GM04503 (cell line): ENCODE results near the gene RALB.
"Not testable (repeated sequence)": the region's sequence is repeated elsewhere in the genome, so short reads cannot be mapped to it uniquely, and the experiment has no call there.

ENCODE experiments used
- DNase-seq: peaks from one replicate; pipeline ENCODE4 v3.0.0-alpha.2; 2012; ENCODE audit warnings: low read depth

The RALB gene

DNA sequence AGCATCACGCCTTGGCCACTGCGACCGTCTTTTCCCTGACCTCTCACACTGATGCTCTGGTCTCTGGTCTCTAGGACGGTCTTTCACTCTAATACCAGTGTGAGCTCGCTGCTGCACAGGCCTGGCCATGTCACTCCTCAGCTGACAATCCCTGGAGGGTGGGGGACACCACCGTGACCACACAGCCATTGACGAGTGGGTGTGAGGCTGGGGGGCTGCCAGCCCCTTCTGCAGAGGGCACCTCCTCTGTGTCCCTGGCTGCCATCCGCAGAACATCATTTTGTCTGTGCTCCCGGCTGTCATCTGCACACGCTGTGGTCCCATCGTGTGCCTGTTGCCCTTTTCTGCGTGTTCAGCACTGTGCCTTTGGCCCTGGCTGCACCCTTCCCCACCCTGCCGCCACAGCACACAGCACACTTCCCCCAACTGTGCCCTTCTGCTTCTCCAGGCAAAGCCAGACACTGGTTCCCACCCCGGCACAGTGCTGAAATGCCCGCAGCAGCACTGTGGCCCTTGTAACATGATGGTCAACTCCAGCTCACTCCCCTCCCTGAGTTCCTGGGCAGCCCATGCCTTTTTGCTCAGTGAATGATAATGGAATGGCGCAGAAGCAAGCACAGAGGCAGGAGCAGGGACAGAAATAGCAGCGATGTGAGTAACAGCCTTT is 62.8 kb downstream of the RALB start:
- DNase-seq: no peak

DNA sequence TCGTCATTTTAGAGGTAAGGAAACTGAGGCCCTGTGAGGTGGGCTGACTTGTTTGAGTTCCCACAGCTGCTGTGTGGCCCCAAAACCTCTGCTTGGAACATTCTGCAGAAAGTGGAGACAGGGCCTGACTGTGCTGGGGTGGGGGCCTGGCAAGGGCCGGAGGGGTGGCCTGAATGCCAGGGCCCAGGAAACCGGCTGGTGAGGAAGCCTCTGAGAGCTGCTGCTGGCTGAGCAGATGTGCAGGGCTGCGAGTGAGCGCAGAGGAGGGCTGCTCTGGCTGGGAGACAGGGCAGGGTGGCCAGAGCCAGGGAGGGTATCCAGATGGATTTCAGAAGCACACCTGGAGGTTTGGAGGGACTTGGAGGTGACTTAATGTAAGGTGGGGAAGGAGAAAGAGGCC is 63.4 kb downstream of the RALB start:
- no peak for DNase-seq

- DNase-seq: no peak
These were observed 64.0 kb downstream of the RALB start for GRCh38 chr2:120316528-120317179.

DNA sequence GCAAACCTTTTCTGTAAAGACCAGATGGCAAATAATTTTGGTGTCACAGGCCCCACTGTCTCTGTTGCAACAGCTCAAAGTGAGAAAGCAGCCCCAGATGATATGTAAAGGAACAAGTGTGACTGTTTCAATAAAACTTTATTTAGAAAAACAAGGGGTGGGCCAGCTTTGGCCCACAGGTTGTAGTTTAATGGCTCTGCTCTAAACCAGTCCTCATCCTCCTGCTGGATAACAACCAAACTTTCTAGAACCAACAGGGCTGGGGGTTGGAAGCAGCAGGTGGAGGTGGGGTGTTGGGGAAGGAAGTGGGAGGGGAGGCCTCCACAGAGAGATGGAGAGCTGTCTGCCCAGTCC is 64.5 kb downstream of the RALB start:
- DNase-seq: no peak

GRCh38 chr2:120317916-120318315 is 65.3 kb downstream of the RALB start:
- DNase-seq: no peak

DNA sequence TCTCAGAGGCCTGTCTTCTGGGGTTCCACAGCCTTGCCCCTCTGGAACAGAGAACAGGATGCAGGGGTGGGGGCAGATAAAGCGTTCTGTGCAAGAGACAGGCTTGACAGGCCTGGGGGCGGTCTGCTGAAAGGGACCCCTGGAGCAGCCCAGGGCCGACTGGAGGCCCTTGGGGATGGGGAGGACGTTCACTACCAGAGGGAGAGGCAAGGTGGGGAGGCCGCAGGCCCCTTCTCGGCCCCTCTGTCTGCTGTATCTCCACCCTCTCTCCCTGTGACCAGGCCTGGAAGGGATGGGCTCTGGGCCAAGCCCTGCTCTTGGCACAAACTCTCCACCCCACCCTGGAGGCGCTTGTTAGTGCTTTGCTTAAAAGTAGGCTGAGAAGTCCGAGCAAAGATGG is 66.0 kb downstream of the RALB start:
- DNase-seq: no peak

GRCh38 chr2:120319123-120319522 is 66.5 kb downstream of the RALB start:
- DNase-seq: no peak

GRCh38 chr2:120319686-120320317 is 67.2 kb downstream of the RALB start:
- no peak for DNase-seq

GRCh38 chr2:120320318-120320851 is 67.7 kb downstream of the RALB start:
- DNase-seq: no peak

DNA sequence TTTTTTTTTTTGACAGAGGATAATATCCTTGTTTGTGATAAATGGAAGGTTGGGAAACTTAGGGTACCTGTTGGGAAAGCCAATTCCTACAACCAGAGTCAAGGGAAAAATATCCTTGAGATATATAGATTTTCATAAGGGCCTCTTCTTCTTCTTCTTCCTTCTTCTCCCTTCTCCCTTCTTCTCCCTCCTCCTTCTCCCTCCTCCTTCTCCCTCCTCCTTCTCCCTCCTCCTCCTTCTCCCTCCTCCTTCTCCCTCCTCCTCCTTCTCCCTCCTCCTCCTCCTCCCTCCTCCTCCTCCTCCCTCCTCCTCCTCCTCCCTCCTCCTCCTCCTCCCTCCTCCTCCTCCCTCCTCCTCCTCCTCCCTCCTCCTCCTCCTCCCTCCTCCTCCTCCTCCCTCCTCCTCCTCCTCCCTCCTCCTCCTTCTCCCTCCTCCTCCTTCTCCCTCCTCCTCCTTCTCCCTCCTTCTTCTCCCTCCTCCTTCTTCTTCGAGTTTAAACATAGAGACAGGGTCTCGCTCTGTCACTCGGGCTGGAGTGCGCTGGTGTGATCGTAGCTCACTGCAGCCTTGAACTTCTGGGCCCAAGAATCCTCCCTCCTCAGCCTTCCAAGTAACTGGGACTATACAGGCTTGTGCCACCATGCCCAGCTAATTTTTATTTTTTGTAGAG is 68.4 kb downstream of the RALB start:
- DNase-seq: not testable (repeated sequence)

GRCh38 chr2:120321721-120322284 is 69.2 kb downstream of the RALB start:
- no peak for DNase-seq

GRCh38 chr2:120322329-120322728 is 69.7 kb downstream of the RALB start:
- DNase-seq: no peak

DNA sequence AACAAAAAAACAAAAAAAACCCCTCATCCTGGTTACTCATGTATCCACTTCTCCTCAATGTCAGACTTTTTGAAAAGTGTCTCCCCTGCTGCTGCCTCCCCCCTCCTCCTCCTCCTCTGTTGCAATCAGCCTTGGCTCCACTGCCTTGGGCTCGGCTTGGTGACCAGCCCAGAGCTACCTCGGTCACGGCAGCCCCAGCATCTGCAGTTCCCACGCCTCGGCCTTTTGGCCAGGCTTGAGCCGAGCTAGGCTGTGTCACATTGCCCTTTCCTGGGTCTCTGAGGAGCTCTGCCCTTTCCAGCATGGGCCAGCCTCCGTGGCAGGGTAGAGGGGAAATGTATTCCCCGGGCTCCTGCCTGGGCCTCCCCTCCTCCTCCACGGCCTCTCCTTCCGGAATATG is 70.6 kb downstream of the RALB start:
- peak; percentile 51 for DNase-seq

DNA sequence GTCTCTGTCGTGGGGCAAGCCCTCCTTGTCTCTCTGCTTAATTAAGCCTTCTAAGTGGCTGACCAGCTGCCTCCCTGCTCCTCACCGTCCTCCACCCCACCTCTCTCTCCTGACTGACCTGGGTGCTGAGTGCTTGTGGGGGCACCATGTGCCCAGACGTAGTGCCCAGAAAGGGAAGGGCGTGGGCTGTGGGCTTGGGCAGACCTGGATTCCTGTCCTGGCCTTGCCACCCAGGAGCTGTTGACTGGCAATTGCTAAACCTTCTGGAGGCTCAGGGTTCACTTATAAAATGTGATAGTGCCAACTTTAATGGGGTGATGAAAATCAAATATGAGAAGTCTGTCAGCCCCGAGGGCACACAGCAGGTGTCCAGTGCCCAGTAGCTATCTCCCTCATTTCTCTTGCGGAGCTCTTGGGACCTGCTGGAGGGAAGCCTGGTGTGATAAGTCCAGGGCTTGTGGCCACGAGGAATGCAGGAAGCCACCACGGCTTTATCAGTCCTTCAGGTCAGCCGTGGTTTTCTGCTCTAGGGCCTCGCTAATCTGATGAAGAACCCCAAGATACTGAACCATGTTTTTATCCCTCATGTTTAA is 71.3 kb downstream of the RALB start:
- no peak for DNase-seq

- DNase-seq: no peak
These were observed 72.3 kb downstream of the RALB start for GRCh38 chr2:120324933-120325332.

- DNase-seq: no peak
These were observed 73.4 kb downstream of the RALB start for GRCh38 chr2:120326066-120326465.

- no peak for DNase-seq
These were observed 78.5 kb downstream of the RALB start for GRCh38 chr2:120330946-120331822.

GRCh38 chr2:120331903-120332302 is 79.3 kb downstream of the RALB start:
- no peak for DNase-seq

GRCh38 chr2:120332384-120332783 is 79.7 kb downstream of the RALB start:
- DNase-seq: no peak

- no peak for DNase-seq
These were observed 81.4 kb downstream of the RALB start for GRCh38 chr2:120334068-120334467.

GRCh38 chr2:120336749-120337148 is 84.1 kb downstream of the RALB start:
- DNase-seq: no peak
